LNCaP clone FGC (cell line): Measurements from ENCODE around the gene SMG7.

ENCODE experiments used
- DNase-seq: peaks from one replicate; pipeline ENCODE4 v3.0.0-alpha.2; 2011; ENCODE audit warnings: low read depth
- H3K4me3 ChIP-seq: 2 replicates; pipeline ENCODE4 v1.5.1; 2011; ENCODE audit warnings: mild to moderate bottlenecking, low read depth, low read length, control low read depth
- TF ChIP-seq, protein P1 (sequence below): IDR thresholded peaks from 2 replicates; pipeline ENCODE4 v1.5.1; 2012; ENCODE audit warnings: mild to moderate bottlenecking; ENCODE audit not compliant: control insufficient read depth, insufficient read depth; ENCODE audit errors: extremely low read depth

Gene SMG7

DNA sequence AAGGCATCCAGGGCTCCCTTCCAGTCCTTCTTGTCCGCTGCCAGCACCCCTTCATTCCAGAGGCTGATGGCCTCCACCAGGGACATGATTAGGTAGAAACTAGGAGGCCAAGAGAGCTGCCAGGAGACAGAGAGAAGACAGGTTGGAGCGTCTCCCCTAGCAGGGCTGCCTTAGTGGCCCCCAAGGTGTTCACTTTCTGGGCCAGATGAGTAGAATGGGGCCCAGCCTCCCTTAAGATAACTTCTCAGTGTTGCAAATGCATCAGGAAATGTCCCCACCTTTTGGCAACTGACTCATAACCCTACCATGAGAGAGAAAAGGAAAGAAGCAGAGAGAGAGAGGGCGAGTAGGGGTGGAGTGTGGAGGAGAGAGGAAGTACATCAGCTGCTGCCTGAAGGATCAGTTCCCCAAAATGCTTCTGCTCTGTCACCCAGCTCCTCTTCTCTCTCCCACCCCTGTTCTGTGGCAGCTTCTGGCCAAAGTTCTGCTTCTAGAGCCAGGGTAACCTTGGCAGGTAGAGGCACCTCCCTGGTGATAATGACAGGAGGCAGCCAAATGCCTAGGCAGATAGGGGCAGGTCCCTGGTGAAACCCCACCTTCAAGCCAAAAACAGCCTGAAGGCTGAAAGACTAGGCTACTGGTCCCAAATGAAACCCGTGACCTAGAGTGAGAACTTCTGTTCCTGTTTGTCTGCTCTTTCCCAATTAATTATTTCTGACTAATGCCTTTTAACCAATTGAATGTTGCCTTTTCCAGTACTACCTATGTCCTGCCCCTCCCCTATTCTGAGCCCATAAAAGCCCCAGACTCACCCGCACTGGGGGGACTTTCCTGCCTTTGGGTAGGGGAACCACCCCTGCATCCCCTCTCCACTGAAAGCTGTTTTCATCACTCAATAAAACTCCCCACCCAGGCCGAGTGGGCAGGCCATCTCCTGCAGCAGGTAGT lies 118.2 kb downstream of the SMG7 start, which contains the start of gene NCF2:
Gene NCF2, minus strand, starts transcription at position 216 of the 948 bp plus-strand sequence. Its CDS starts 130 bp downstream, at position 86.
- no peak for DNase-seq
- H3K4me3 ChIP-seq = no peak within 1 kb of the TSS
- TF ChIP-seq, protein P1, sequence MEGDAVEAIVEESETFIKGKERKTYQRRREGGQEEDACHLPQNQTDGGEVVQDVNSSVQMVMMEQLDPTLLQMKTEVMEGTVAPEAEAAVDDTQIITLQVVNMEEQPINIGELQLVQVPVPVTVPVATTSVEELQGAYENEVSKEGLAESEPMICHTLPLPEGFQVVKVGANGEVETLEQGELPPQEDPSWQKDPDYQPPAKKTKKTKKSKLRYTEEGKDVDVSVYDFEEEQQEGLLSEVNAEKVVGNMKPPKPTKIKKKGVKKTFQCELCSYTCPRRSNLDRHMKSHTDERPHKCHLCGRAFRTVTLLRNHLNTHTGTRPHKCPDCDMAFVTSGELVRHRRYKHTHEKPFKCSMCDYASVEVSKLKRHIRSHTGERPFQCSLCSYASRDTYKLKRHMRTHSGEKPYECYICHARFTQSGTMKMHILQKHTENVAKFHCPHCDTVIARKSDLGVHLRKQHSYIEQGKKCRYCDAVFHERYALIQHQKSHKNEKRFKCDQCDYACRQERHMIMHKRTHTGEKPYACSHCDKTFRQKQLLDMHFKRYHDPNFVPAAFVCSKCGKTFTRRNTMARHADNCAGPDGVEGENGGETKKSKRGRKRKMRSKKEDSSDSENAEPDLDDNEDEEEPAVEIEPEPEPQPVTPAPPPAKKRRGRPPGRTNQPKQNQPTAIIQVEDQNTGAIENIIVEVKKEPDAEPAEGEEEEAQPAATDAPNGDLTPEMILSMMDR = no peak

DNA sequence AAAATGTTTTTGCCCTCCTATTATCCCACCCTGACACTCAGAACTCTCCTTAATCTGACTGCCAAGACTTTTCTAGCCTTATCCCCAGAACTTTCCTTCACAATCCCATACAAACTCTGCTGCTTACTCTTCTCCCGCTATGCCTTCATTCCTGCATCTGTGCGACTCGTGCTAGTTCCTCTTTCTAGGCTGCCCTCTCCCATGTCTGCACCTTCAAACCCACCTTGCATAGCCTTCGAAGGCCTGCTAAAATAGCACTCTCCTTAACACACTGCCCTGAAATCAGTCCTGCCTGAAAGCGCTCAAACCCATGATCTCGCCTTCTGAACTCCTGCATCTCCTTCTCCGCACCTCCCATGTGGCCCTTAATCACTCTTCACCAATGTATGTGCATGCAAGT lies 120.4 kb downstream of the SMG7 start:
- no peak overlapping the region for H3K4me3 ChIP-seq
- TF ChIP-seq, protein P1 = no peak
- no peak for DNase-seq

DNA sequence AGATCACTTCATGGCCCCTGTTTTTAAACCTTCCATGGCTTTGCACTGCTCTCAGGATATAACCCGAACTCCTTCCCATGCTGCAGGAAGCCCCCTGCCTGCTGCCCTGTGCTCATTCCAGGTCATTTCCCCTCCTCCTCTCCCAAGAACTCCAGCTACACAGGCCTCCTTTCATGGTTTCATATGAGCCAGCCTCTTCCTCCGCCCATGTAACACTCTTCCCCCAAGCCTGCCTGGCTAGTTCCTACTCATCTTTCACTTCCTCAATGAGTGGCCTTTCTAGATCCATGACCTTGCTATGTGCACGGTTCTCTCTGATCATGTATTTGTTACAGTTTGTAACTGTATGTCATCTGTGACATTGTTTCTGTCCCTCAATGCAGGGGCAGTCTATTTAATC lies 121.1 kb downstream of the SMG7 start:
- no peak overlapping the region for H3K4me3 ChIP-seq
- DNase-seq = no peak

DNA sequence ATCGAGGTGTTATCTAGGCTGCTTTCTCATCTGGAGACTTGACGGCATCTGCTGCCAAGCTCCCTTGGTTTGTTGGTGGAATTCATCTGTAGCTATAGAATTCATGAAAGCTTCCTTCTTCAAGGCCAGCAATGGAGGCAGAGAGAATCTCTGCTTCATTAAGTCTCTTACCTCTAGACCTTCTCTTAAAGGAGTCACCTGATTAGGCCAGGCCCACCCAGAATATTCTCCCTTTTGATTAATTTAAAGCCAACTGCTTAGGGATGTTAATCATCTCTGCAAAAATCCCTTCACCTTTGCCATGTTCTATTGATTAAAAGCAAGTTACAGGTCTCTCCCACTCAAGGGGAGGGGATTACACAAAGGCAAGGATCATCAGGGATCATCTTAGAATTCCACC lies 123.2 kb downstream of the SMG7 start:
- no peak for DNase-seq

More for the DNA sequence above, 121.1 kb downstream of the SMG7 start:
- TF ChIP-seq, protein P1 = no peak

DNA sequence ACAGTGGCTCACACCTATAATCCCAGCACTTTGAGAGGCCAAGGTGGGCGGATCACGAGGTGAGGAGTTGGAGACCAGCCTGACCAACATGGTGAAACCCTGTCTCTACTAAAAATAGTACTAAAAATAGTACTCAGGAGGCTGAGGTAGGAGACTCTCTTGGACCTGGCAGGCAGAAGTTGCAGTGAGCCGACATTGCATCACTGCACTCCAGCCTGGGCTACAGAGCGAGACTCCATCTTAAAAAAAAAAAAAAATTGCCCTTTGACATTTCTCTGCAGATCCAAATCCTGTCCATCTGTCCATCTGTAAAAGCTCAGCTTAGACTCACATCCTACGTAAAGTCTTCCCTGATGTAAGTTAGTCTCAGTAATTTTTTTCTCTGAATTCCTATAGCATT lies 124.2 kb downstream of the SMG7 start:
- H3K4me3 ChIP-seq = no peak overlapping the region
- TF ChIP-seq, protein P1 = no peak
- no peak for DNase-seq

More for the DNA sequence above, 123.2 kb downstream of the SMG7 start:
- TF ChIP-seq, protein P1 = no peak
- H3K4me3 ChIP-seq = no peak overlapping the region

DNA sequence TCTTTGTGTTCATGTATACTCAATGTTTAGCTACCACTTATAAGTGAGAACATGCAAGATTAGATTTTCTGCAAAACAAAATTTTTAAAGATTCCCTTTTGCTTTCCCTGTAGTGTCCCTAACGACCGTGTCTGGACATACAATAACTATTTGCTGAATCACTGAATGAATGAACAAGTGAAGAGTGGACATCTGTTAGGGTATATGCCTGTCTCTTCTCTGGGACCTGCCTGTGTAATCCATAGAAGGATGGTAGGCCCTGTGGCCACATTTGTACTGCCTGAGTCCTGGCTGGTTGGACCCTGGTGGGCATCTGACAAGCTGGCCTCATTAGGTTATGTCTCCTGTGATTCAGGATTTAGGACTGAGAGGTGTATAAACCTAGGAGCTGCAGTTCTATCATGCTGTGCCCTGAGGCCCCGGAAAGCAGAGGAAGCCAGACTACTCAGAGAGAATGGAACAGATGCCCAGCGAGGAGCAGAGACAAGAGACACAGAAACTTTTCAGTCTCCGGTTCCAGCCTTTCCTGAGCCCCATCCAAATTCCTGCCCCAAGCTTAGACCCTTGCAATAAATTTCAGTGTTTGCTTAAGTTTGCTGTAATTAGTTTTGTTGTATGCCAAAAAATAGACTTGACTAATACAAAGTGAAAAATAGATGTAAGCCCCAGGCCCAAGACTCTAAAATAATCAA lies 125.5 kb downstream of the SMG7 start:
- DNase-seq = no peak
- H3K4me3 ChIP-seq = no peak overlapping the region
- TF ChIP-seq, protein P1 = no peak
